HepG2 (cell line): ENCODE results near the gene MLYCD. TPM values are rescaled to one million over a fixed set of nuclear protein-coding genes. Genes with fewer than 3 reads are reported as not detected.

ENCODE experiments used
- GPN1 ChIP-seq: sonication (generic); formaldehyde crosslinking; IDR thresholded peaks from 2 replicates; pipeline ENCODE4 v1.5.1; 2020; ENCODE audit warnings: missing genetic modification reagents, borderline replicate concordance
- KAT8 ChIP-seq: IDR thresholded peaks from 2 replicates; pipeline ENCODE4 v1.6.1; 2016; ENCODE audit warnings: missing genetic modification reagents, missing compliant biosample characterization
- KLF9 ChIP-seq: IDR thresholded peaks from 2 replicates; pipeline ENCODE4 v1.6.1; 2016; ENCODE audit warnings: low read depth
- NONO ChIP-seq, 2 experiments: fragments of 450-650 bp in 1 of 2; sonication (generic) in 1 of 2; formaldehyde crosslinking in 1 of 2; IDR thresholded peaks in 1 of 2; conservative IDR thresholded peaks in 1 of 2; 2 replicates each; pipeline versions ENCODE4 v1.6.1 to v1.8.0; 2017 to 2022; ENCODE audit warnings: mild to moderate bottlenecking in 1 of 2, missing genetic modification reagents in 1 of 2, moderate library complexity in 1 of 2
- SATB2 ChIP-seq: sonication (generic); formaldehyde crosslinking; IDR thresholded peaks from 2 replicates; pipeline ENCODE4 v1.5.0; 2020; ENCODE audit warnings: missing genetic modification reagents
- SP1 ChIP-seq, 2 experiments: fragments of 450-650 bp in 1 of 2; sonication (generic) in 1 of 2; formaldehyde crosslinking in 1 of 2; IDR thresholded peaks; 2 replicates each; pipeline versions ENCODE4 v1.4.0 to v1.6.1; 2016 to 2020; ENCODE audit warnings: missing genetic modification reagents in 1 of 2
- TBP ChIP-seq: sonication (generic); formaldehyde crosslinking; IDR thresholded peaks from 2 replicates; pipeline ENCODE4 v1.5.0; 2020; ENCODE audit warnings: missing genetic modification reagents
- ZNF12 ChIP-seq: sonication (generic); formaldehyde crosslinking; IDR thresholded peaks from 2 replicates; pipeline ENCODE4 v1.5.0; 2020; ENCODE audit warnings: missing genetic modification reagents
- ZNF251 ChIP-seq: sonication (generic); formaldehyde crosslinking; IDR thresholded peaks from 2 replicates; pipeline ENCODE4 v1.9.0; 2021; ENCODE audit warnings: mild to moderate bottlenecking, missing genetic modification reagents
- ZNF746 ChIP-seq: sonication (generic); formaldehyde crosslinking; IDR thresholded peaks from 2 replicates; pipeline ENCODE4 v1.8.0; 2022; ENCODE audit warnings: mild to moderate bottlenecking, missing genetic modification reagents
- ZSCAN31 ChIP-seq: sonication (generic); formaldehyde crosslinking; IDR thresholded peaks from 2 replicates; pipeline ENCODE4 v1.5.0; 2020; ENCODE audit warnings: low read depth, mild to moderate bottlenecking, missing genetic modification reagents
- polyA plus RNA-seq, 8 experiments: library from polyadenylated mRNA; depleted of rRNA in 3 of 8; stranded (reverse) in 7 of 8; unstranded in 1 of 8; fragments of >200 nt; fragmentation: Illumina TruSeq in 4 of 8; extraction: Trizol in 4 of 8; gene quantifications; 2 replicates each; pipeline versions ENCODE4 v1.2.1 to v1.2.3, GENCODE V29; 2011 to 2016; ENCODE audit warnings: low read depth in 4 of 8, missing spikeins in 1 of 8, mixed read lengths in 1 of 8; ENCODE audit not compliant: insufficient read depth in 1 of 8
- total RNA-seq, 5 experiments: library from RNA; depleted of rRNA; stranded (reverse); fragments of >200 nt; fragmentation: Illumina TruSeq; extraction: Trizol; gene quantifications; 2 replicates each; pipeline ENCODE4 v1.2.3, GENCODE V29; 2016; ENCODE audit warnings: low read depth in 1 of 5
- TF ChIP-seq, protein P1 (sequence below): sonication (generic); formaldehyde crosslinking; IDR thresholded peaks from 2 replicates; pipeline ENCODE4 v1.5.0; 2020; ENCODE audit warnings: mild to moderate bottlenecking, missing genetic modification reagents
- TF ChIP-seq, protein P2 (sequence below): sonication (generic); formaldehyde crosslinking; IDR thresholded peaks from 2 replicates; pipeline ENCODE4 v1.5.1; 2020; ENCODE audit warnings: missing genetic modification reagents, mild to moderate bottlenecking, borderline replicate concordance
- TF ChIP-seq, protein P3 (sequence below): sonication (generic); formaldehyde crosslinking; IDR thresholded peaks from 2 replicates; pipeline ENCODE4 v1.4.0; 2020; ENCODE audit warnings: missing genetic modification reagents, borderline replicate concordance
- TF ChIP-seq, protein P4 (sequence below): sonication (generic); formaldehyde crosslinking; IDR thresholded peaks from 2 replicates; pipeline ENCODE4 v1.4.0; 2020; ENCODE audit warnings: missing genetic modification reagents
- TF ChIP-seq, protein P5 (sequence below): fragments of 450-650 bp; IDR thresholded peaks from 2 replicates; pipeline ENCODE4 v1.6.1; 2017

The MLYCD gene
- total and polyA plus RNA-seq, 2 of the 13 experiments (the other 11 are each of a cell fraction or from before 2014, with no cell fraction given), result 1.8 to 4.0 TPM

DNA sequence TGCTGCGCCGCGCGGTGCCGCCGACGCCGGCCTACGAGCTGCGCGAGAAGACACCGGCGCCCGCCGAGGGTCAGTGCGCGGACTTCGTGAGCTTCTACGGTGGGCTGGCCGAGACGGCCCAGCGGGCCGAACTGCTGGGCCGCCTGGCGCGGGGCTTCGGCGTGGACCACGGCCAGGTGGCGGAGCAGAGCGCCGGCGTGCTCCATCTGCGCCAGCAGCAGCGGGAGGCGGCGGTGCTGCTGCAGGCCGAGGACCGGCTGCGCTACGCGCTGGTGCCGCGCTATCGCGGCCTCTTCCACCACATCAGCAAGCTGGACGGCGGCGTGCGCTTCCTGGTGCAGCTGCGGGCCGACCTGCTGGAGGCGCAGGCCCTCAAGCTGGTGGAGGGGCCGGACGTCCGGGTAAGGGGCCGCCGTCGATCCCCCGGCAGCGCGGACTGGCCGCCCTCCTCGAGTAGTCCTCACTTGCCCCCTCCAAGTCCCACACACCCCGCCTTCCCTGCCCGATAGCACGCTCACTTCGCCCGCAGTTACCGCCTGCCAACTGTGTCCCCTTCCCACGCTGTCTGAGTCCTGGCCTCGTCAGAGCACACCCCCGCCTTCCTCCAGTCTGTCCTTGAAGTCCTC lies 470 bp downstream of the MLYCD start (continued):
- TF ChIP-seq, protein P1, sequence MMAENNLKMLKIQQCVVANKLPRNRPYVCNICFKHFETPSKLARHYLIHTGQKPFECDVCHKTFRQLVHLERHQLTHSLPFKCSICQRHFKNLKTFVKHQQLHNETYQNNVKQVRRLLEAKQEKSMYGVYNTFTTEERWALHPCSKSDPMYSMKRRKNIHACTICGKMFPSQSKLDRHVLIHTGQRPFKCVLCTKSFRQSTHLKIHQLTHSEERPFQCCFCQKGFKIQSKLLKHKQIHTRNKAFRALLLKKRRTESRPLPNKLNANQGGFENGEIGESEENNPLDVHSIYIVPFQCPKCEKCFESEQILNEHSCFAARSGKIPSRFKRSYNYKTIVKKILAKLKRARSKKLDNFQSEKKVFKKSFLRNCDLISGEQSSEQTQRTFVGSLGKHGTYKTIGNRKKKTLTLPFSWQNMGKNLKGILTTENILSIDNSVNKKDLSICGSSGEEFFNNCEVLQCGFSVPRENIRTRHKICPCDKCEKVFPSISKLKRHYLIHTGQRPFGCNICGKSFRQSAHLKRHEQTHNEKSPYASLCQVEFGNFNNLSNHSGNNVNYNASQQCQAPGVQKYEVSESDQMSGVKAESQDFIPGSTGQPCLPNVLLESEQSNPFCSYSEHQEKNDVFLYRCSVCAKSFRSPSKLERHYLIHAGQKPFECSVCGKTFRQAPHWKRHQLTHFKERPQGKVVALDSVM, result no peak
- TF ChIP-seq, protein P2, sequence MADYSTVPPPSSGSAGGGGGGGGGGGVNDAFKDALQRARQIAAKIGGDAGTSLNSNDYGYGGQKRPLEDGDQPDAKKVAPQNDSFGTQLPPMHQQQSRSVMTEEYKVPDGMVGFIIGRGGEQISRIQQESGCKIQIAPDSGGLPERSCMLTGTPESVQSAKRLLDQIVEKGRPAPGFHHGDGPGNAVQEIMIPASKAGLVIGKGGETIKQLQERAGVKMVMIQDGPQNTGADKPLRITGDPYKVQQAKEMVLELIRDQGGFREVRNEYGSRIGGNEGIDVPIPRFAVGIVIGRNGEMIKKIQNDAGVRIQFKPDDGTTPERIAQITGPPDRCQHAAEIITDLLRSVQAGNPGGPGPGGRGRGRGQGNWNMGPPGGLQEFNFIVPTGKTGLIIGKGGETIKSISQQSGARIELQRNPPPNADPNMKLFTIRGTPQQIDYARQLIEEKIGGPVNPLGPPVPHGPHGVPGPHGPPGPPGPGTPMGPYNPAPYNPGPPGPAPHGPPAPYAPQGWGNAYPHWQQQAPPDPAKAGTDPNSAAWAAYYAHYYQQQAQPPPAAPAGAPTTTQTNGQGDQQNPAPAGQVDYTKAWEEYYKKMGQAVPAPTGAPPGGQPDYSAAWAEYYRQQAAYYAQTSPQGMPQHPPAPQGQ, result no peak
- no peak for TF ChIP-seq TBP
- TF ChIP-seq, protein P3, sequence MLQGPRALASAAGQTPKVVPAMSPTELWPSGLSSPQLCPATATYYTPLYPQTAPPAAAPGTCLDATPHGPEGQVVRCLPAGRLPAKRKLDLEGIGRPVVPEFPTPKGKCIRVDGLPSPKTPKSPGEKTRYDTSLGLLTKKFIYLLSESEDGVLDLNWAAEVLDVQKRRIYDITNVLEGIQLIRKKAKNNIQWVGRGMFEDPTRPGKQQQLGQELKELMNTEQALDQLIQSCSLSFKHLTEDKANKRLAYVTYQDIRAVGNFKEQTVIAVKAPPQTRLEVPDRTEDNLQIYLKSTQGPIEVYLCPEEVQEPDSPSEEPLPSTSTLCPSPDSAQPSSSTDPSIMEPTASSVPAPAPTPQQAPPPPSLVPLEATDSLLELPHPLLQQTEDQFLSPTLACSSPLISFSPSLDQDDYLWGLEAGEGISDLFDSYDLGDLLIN (CRISPR knock-in tag), result no peak
- TF ChIP-seq, protein P4, sequence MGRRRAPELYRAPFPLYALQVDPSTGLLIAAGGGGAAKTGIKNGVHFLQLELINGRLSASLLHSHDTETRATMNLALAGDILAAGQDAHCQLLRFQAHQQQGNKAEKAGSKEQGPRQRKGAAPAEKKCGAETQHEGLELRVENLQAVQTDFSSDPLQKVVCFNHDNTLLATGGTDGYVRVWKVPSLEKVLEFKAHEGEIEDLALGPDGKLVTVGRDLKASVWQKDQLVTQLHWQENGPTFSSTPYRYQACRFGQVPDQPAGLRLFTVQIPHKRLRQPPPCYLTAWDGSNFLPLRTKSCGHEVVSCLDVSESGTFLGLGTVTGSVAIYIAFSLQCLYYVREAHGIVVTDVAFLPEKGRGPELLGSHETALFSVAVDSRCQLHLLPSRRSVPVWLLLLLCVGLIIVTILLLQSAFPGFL (CRISPR knock-in tag), result no peak
- TF ChIP-seq ZNF12, result no peak
- TF ChIP-seq, protein P5, sequence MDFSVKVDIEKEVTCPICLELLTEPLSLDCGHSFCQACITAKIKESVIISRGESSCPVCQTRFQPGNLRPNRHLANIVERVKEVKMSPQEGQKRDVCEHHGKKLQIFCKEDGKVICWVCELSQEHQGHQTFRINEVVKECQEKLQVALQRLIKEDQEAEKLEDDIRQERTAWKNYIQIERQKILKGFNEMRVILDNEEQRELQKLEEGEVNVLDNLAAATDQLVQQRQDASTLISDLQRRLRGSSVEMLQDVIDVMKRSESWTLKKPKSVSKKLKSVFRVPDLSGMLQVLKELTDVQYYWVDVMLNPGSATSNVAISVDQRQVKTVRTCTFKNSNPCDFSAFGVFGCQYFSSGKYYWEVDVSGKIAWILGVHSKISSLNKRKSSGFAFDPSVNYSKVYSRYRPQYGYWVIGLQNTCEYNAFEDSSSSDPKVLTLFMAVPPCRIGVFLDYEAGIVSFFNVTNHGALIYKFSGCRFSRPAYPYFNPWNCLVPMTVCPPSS, result no peak
- peak; percentile 11; the same call in 1 of the 2 replicates for TF ChIP-seq KAT8
- no peak for TF ChIP-seq KLF9 (CRISPR knock-in tag)
- no peak for TF ChIP-seq SP1 (IDR thresholded peaks at IDR 0.05)
- TF ChIP-seq SP1 (CRISPR knock-in tag; IDR thresholded peaks at IDR 0.05), result no peak
- no peak for TF ChIP-seq ZNF746 (CRISPR knock-in tag)
- no peak for TF ChIP-seq GPN1 (CRISPR knock-in tag)
- TF ChIP-seq SATB2 (CRISPR knock-in tag), result no peak
- no peak for TF ChIP-seq ZNF251 (CRISPR knock-in tag)
- no peak for TF ChIP-seq ZSCAN31 (CRISPR knock-in tag)
- TF ChIP-seq NONO (IDR thresholded peaks at IDR 0.05), result no peak
- TF ChIP-seq NONO (CRISPR knock-in tag; conservative IDR thresholded peaks at IDR 0.05), result peak; percentile 52; the same call in 1 of the 2 replicates
